Stomach (tissue), 9 donors: ENCODE measurements around the gene ROBO1. TPM values are rescaled to one million over a fixed set of nuclear protein-coding genes. Genes with fewer than 3 reads are reported as not detected.

Source experiments
- DNase-seq, 2 donors: peaks; one replicate each; pipeline versions ENCODE4 v3.0.0 to v3.0.0-alpha.2; 2013 to 2019
- H3K27ac ChIP-seq, 5 donors: fragments of 200-600 bp in 4 of 5; sonication (generic) in 4 of 5; one replicate each; pipeline ENCODE4 v1.5.1; 2013 to 2019; ENCODE audit warnings: mild to moderate bottlenecking in 1 of 5, moderate library complexity in 1 of 5
- H3K27me3 ChIP-seq, 3 donors: fragments of 200-600 bp; sonication (generic); one replicate each; pipeline ENCODE4 v1.5.1; 2017 to 2019; ENCODE audit warnings: mixed run types in 1 of 3
- H3K36me3 ChIP-seq, 4 donors: fragments of 200-600 bp; sonication (generic); 1 replicate in 3 of 4; 2 replicates in 1 of 4; pipeline ENCODE4 v1.5.1; 2016 to 2019
- H3K4me1 ChIP-seq, 4 donors: fragments of 200-600 bp; sonication (generic); one replicate each; pipeline ENCODE4 v1.5.1; 2016 to 2019
- H3K4me3 ChIP-seq, 4 donors: fragments of 200-600 bp; sonication (generic) in 3 of 4; one replicate each; pipeline ENCODE4 v1.5.1; 2016 to 2019; ENCODE audit warnings: mild to moderate bottlenecking in 1 of 4
- H3K9me3 ChIP-seq, 4 donors: fragments of 200-600 bp; sonication (generic); one replicate each; pipeline ENCODE4 v1.5.1; 2016 to 2019
- CTCF ChIP-seq, 7 experiments: fragments of 450-650 bp in 4 of 7; fragments of 200-600 bp in 3 of 7; sonication (generic) in 3 of 7; IDR thresholded peaks; one replicate each; pipeline ENCODE4 v1.5.1; 2016 to 2019; ENCODE audit warnings: antibody characterized with exemption in 7 of 7, control low read depth in 2 of 7, mild to moderate bottlenecking in 1 of 7
- EP300 ChIP-seq: sonication (generic); formaldehyde crosslinking; IDR thresholded peaks from one replicate; pipeline ENCODE4 v1.6.1; 2017; ENCODE audit warnings: antibody characterized with exemption
- POLR2A ChIP-seq, 4 donors: fragments of 450-650 bp; IDR thresholded peaks; one replicate each; pipeline ENCODE4 v1.6.1; 2016; ENCODE audit warnings: antibody characterized with exemption in 4 of 4, control low read depth in 2 of 4, mild to moderate bottlenecking in 1 of 4, moderate library complexity in 1 of 4
- POLR2AphosphoS5 ChIP-seq, 3 donors: sonication (generic); formaldehyde crosslinking; IDR thresholded peaks; one replicate each; pipeline ENCODE4 v1.6.1; 2016; ENCODE audit warnings: antibody characterized with exemption in 3 of 3
- WGBS, 5 donors: extraction: QIAGEN DNeasy Blood & Tissue Kit in 3 of 5; methylation state at CpG; one replicate each; pipeline versions ENCODE4 v1.1.5 to v1.1.7; 2013 to 2018; 5-methylcytosine and 5-hydroxymethylcytosine counted together
- intact Hi-C: fragments of 100-400 bp; cut with DNase I; formaldehyde crosslinking; loops from one replicate; pipeline ENCODE4 v1.15.1; 2023; ENCODE audit warnings: low total_unique reads
- polyA plus RNA-seq, 3 donors: library from polyadenylated mRNA; stranded (reverse); fragments of 200-250 nt; gene quantifications; one replicate each; pipeline ENCODE4 v1.2.3, GENCODE V29; 2013
- total RNA-seq, 5 donors: library from RNA; depleted of rRNA; stranded (reverse); fragments of >200 nt; gene quantifications; one replicate each; pipeline versions ENCODE4 v1.1.0 to v1.2.3, GENCODE V29; 2014 to 2016
- donor health status: healthy with polysubstance abuse.
- donor health status: Bipolar disorder and iron deficiency.
- donor health status: healthy.

Gene ROBO1
- total and polyA plus RNA-seq, 8 donors = 2.0 to 174 (median 4.5) TPM

GRCh38 chr3:79761441-79761840, 6.4 kb downstream of the ROBO1 start:
- 54 to 73% (median 62%) methylated on average over 1 of the region's 1 CpG for WGBS, 5 donors
- no peak overlapping the region for H3K27ac ChIP-seq
- H3K27me3 ChIP-seq = peaks cover 0 to 18% (median 8%) of the 10 kb centered on the region in 3 donors
- H3K9me3 ChIP-seq = peaks cover 0 to 3% (median 0%) of the 10 kb centered on the region in 4 donors
- intact Hi-C loops = no loop called here
- no peaks in the 10 kb centered on the region for H3K36me3 ChIP-seq
- no peak for DNase-seq
- TF ChIP-seq CTCF (IDR thresholded peaks at IDR 0.05) = no peak
- TF ChIP-seq POLR2AphosphoS5 (IDR thresholded peaks at IDR 0.05) = no peak
- no peak for TF ChIP-seq EP300
- TF ChIP-seq POLR2A (IDR thresholded peaks at IDR 0.05) = no peak
- peaks cover 0 to 5% (median 2%) of the 10 kb centered on the region in 4 donors for H3K4me1 ChIP-seq
- H3K4me3 ChIP-seq = no peak overlapping the region

DNA sequence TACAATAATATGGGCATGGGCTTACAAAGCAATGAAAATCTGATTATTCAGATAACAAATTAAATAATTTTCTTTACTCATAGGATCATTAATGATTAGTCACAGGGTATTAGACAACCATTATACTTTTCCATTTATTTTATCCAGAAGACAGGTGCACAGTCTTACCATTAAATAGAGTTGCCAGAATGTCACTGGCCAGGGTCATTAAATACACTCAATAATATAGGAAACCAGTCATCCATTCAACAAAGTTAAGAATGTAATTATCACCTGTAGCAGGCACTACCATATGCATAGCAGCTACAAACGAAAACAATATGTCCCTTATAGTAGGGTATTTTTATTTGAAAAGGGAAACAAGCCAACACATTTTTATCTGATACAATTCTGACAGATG, 16.1 kb downstream of the ROBO1 start:
- TF ChIP-seq POLR2A (IDR thresholded peaks at IDR 0.05) (no peak), CTCF (IDR thresholded peaks at IDR 0.05) (no peak), EP300 (no peak), POLR2AphosphoS5 (IDR thresholded peaks at IDR 0.05) (no peak)
- Histone ChIP-seq H3K4me1 (no peaks in the 10 kb centered on the region), H3K9me3 (peaks cover 0 to 20% (median 12%) of the 10 kb centered on the region in 4 donors), H3K27me3 (no peaks in the 10 kb centered on the region), H3K36me3 (no peaks in the 10 kb centered on the region), H3K27ac (no peak overlapping the region), H3K4me3 (no peak overlapping the region)
- WGBS, 5 donors = 39 to 67% (median 62%) methylated on average over 1 of the region's 1 CpG
- intact Hi-C loops = no loop called here
- DNase-seq = no peak

- Histone ChIP-seq H3K9me3 (peaks cover 0 to 17% (median 11%) of the 10 kb centered on the region in 4 donors), H3K27me3 (no peaks in the 10 kb centered on the region), H3K27ac (no peak overlapping the region), H3K4me3 (no peak overlapping the region), H3K4me1 (no peaks in the 10 kb centered on the region), H3K36me3 (no peaks in the 10 kb centered on the region)
- DNase-seq = no peak
- TF ChIP-seq POLR2A (IDR thresholded peaks at IDR 0.05) (no peak), EP300 (no peak), CTCF (IDR thresholded peaks at IDR 0.05) (no peak), POLR2AphosphoS5 (IDR thresholded peaks at IDR 0.05) (no peak)
- intact Hi-C loops = no loop called here
Observed at GRCh38 chr3:79737530-79737929, 30.3 kb downstream of the ROBO1 start.

GRCh38 chr3:79729096-79729495, 38.7 kb downstream of the ROBO1 start:
- Histone ChIP-seq H3K4me3 (no peak overlapping the region), H3K4me1 (no peaks in the 10 kb centered on the region), H3K27me3 (no peaks in the 10 kb centered on the region), H3K27ac (no peak overlapping the region), H3K9me3 (no peaks in the 10 kb centered on the region), H3K36me3 (no peaks in the 10 kb centered on the region)
- 17 to 37% (median 32%) methylated on average over 2 of the region's 2 CpGs for WGBS, 5 donors
- peak in 1 of 2 donors; percentile 56 for DNase-seq
- TF ChIP-seq EP300 (no peak), POLR2AphosphoS5 (IDR thresholded peaks at IDR 0.05) (no peak), POLR2A (IDR thresholded peaks at IDR 0.05) (no peak), CTCF (IDR thresholded peaks at IDR 0.05) (no peak)
- intact Hi-C loops = no loop called here
